GM21825 (cell line): ENCODE measurements around the gene CD82.
A peak's percentile ranks its signal among the peaks of the same experiment; 100 is the strongest.

Source experiments
- ATAC-seq: cut with Tn5 transposase; IDR thresholded peaks from one replicate; pipeline ENCODE4 v1.9.1; 2021; ENCODE audit warnings: mild to moderate bottlenecking, moderate library complexity; ENCODE audit not compliant: unreplicated experiment

CD82 gene

GRCh38 chr11:44565211-44565952 lies at the start of gene CD82:
CD82 (plus strand) TSS chr11:44565663; CDS start chr11:44594663, 29,000 bp downstream.
- ATAC-seq: peak; percentile 69

- ATAC-seq: no peak
These were observed 48.6 kb upstream of the CD82 start for GRCh38 chr11:44516688-44517507.

DNA sequence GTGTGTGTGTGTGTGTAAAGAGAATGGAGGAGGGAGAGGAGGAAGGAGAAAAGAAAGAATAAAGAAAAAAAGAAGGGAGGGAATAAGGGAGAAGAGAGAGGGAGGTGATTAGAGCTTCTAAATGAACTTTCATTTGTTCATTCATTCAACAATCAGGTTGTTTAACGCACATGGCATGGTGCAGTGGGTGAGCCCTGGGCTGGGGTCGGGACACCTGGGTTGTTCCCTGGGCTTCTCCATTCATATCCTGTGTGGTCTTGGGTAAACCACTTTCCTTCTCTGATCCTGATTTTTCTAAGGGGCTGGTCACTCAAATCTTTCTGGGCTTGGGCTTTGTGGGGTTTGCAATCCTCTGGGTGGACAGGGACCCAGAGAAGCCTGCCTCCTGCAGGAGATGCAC lies 47.9 kb upstream of the CD82 start:
- no peak for ATAC-seq

DNA sequence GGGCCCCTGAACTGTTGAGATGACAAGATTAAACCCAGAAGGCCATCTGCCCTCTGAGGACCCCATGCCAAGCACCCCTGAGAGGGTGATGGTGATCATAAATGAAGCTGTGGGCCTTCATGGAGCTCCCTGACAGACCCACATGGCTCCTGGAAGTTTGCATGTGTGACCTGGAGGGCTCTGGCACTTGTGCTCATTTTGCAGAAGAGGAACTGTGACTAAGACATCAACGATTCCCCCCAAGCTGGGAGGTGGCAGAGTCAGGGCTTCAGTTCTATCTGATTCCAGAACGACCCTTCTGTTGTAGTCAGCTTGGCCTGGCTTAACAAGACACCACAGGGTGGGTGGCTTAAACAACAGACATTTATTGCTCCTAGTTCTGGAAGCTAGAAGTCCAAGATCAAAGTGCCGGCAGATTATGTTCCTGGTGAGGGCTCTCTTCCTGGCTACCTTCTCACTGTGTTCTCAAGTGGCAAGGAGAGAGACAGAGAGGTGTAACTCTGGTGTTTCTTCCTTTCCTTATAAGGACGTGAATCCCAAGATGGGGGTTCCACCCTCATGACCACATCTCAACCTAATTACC lies 46.4 kb upstream of the CD82 start:
- no peak for ATAC-seq

DNA sequence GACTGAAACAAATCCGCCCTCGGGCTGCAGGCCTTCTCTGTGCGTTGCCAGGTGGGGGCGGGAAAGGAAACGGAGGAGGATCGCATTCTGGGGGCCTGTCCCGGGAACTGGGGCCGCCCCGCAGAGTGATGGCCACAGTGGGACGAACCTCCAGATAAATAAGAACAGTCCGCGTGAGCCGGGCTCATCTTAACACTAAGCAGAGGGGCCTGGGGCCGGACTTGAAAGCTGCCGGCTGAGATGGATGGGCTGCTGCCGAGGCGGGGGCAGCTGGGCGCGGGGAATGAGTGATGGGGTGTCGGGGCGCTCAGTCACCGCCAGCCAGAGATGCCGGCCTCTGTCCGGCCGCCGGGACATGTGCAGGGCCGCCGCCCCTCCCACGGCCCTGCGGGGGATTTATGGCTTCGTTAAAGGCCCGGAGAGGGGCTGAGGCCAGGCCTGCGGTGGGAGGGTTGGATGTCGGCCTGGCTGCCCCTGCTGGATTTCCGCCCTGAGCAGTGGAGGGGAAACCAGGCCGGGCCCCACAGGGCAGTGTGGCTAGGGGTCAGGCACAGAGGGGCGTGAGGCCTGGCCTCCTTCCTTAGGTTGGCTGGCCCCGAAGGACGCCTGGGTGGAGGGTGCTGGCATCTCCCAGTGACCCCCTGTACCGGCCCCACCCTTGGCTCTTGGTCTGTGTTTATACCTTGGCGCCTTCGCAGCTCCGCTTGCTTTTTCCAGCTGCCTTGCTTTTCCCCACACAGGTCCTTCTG lies 45.3 kb upstream of the CD82 start:
- no peak for ATAC-seq

- no peak for ATAC-seq
These were observed 44.3 kb upstream of the CD82 start for GRCh38 chr11:44521148-44521547.

GRCh38 chr11:44522294-44522693 lies 43.2 kb upstream of the CD82 start:
- no peak for ATAC-seq

DNA sequence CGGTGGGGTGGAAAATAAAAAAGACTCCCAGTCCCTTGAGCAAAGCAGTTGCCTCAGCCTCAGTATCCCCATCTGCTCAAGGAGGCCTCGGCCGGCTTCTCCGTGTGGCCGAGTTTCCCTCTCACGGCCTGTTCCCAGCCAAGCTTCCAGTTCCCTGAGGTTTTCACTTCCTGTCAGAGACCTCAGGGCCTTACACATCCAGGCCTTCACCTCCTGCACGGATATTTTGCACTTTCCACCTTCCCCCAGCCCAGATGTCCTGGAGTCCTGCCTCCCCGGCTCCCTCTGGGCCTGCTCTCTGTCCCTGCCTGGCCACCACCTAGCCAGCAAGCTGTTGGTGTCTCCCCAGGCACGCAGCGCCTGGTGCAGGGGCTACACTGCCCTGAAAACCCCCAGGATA lies 41.1 kb upstream of the CD82 start:
- ATAC-seq: no peak

DNA sequence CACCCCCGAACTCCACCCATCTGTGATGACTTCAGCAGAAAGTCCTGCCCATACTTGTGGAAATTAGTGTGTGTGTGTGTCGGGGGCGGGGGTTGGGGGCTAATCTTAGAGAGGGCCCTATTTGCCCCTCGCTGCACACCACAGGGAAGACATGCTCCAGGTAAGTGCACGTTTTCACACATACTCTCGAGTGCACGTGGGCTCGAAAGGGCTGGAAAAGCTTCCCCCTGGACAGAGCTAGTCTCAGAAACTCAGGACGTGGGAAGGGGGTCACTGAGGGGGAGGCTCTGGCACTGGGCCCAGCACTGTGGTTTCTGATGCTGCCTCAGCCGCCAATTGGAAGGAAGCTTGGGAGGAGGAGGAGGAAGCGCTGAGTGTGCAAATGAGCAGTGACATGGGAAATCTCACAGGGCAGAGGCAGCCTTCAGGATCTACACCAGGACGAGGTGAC lies 40.7 kb upstream of the CD82 start:
- no peak for ATAC-seq

DNA sequence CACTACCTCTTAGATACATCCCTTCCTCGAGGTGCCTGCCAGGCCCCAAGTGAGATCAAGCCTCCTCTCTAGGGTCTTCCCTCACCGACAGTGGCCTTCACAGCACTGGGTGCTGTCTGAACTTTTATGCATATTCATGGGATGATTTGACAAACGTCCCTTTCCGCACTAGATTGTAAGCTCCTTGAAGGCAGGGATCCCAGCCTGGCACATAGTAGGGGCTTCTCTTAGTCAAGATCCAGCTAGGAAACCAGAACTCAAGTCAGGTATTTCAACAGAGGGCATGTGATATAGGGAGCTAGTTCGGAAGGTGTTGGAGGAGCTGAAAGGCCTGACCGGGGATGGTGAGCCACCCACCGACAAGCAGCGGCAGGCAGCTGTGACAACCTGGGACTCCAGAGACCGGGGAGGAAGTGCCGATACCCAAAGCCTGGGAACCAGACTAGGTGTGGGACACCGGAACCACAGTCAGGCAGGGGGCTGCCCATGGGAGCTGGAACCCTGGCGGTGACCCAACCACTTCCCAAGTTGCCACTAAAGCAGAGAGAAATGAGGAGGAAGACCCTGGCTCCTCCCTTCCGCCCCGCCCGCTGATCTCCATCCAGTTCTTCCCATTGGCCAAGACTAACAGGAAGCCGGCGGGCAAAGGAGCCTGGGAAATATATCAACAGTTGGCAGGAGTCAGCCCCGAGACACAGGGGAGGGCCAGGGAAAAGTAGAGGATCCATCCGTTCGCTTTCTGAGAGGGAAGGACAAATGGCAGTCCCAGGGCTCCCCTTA lies 39.8 kb upstream of the CD82 start:
- no peak for ATAC-seq

DNA sequence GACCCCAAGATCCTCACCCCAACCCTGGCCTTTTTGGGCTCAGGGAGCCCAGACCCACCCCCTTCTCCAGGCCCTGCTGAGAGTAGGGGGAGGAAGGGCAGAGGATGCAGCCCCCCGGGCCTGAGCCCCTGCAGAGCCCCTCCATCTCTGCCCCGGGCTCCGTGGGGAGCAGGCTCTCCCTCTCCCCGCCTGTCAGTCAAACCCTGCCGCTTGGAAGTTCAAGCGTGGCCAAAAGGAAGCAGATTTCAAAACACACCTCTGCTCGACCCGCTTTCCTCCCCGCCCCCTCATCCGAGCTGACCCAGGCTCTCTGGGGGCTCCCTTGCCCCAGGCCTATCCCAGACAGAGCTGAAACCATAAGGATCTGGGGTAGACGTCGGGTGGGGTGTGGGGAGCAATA lies 39.0 kb upstream of the CD82 start:
- ATAC-seq: no peak

DNA sequence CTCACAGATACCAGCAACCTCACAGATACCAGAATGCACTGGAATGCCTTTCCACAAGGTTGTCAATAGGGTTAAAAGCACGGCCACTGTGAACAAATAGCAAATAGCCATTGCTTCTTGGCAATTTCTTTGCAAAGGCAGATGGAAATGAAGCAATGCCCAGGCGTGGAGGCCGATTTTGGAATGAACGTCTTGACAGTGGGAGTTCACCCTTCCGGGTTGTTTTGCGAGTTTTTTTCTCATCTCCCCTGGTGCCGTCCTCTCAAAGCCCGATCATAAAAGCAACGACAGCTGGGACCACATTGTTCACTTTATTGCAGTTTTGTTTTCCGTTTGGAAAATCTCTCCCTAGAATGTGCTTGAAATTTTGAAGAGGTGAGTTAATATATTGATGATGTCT lies 38.0 kb upstream of the CD82 start:
- no peak for ATAC-seq

DNA sequence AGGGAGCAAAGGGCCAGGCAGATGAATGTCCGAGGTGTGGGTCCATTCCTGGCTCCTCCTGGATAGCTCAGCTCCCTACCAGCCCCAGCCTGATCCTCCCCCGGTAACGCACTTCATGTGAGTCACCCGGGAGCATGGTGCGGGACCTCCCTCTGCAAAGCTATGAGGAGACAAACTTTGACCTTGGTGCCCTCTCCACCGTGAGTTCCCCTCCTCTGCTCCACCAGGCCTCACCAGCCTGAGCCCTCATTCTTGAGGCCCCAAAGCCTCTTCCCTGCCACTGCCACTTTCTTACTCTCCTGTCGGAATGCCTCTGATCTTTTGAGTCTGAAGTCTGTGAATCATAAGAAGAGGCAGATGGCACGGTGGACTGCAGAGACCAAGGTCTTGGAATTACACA lies 37.4 kb upstream of the CD82 start:
- no peak for ATAC-seq

- ATAC-seq: no peak
These were observed 36.9 kb upstream of the CD82 start for GRCh38 chr11:44528581-44528980.

- ATAC-seq: no peak
These were observed 35.5 kb upstream of the CD82 start for GRCh38 chr11:44529895-44530412.

DNA sequence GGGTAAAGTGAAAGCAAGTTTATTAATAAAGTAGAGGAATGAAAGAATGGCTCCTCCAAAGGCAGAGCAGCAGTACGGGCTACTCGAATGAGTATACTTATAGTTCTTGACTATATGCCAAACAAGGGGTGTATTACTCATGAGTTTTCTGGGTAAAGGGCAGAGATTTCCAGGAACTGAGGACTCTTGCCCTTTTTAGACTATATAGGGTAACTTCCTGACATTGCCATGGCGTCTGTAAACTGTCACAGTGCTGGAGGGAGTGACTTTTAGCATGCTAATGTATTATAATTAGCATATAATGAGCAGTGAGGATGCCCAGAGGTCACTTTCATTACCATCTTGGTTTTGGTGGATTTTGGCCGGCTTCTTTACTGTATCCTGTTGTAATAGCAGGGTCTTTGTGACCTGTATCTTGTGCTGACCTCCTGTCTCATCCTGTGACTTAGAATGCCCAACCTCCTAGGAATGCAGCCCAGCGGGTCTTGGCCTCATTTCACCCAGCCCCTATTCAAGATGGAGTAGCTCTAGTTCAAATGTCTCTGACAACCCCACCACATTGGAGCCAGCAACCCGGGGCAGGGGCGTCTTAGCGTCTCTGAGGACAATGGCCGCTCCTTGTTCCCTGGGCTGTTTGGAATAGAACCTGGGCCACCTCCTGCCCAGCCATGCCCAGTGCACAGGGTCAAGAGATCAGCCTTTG lies 34.9 kb upstream of the CD82 start:
- ATAC-seq: no peak

DNA sequence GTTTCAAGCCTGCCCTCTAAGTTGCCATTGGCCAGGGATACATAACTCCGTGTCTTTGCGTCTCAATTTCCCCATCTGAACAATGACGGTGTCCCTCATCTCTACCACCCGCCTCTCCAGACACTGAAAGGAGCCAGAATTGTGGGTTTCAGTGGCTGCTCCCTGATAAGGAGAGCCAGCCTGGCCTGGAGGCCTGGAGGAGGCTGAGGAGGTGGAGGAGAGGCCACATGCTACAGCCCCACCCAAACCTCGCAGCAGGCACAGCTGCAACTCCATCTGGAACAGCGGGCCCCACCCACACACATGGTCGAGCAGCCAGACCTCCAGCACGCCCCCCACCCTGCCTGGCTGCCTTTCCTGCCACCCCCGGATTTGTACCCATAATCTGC lies 34.4 kb upstream of the CD82 start:
- no peak for ATAC-seq

DNA sequence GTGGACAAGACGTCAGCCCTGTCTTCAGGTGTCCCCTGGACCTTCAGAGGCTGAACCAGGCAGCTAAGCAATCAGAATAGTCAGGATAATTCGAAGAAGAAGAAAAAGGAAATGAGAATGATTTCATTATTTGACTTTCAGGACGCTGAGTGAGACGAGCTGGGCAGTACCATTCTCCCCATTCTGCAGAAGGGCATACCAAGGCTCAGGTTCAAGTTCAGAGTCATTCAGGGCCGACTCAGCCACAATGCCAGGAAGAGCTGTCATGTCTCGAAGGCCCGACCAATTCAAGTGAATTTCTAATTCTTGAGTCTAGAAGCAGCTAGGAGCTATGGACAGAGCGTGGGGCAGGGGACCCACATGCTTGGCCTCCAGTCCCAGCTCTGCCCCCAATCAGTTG lies 33.8 kb upstream of the CD82 start:
- no peak for ATAC-seq

- no peak for ATAC-seq
These were observed 32.7 kb upstream of the CD82 start for GRCh38 chr11:44532809-44533208.
